KBM-7 (cell line): ENCODE data around the gene B3GNT4.
"Not testable (repeated sequence)": the region's sequence is repeated elsewhere in the genome, so short reads cannot be mapped to it uniquely, and the experiment has no call there.

Experiments used
- DNase-seq: peaks from one replicate; pipeline ENCODE4 v3.0.0-alpha.2; 2015
- in situ Hi-C: fragments of 300-500 bp; cut with MboI; formaldehyde crosslinking; loops from 2 replicates; pipeline ENCODE4 v1.14.3; 2020; ENCODE audit warnings: low sequenced_read_pairs, low pct_unique_long_range_greater_than_20kb, mixed read lengths

The B3GNT4 gene

GRCh38 chr12:122185494-122186082 is 17.9 kb upstream of the B3GNT4 start:
- no peak for DNase-seq
- in situ Hi-C loops = no loop called here

DNA sequence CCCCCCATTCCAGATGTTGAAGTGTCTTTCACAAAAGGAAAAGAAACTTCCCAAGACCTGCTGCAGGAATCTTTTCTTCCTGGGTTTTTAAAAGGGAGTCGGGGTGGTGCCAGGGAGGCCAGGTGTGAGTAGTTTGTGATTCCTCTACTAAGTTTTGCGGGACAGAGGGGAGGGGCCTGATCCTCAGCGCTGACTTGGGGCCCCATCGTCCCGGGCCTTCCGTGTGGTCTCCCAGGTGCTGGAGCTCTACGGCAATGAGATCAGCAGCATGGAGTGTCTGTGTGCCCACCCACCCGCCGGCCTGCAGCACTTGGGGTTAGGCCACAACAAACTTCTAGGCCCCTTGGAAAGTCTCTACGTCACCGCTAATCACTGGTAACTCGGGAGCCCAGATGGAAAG is 16.0 kb upstream of the B3GNT4 start:
- in situ Hi-C loops = no loop called here
- DNase-seq = no peak

- DNase-seq = no peak
- in situ Hi-C loops = no loop called here
Measured at GRCh38 chr12:122189626-122190475, 13.7 kb upstream of the B3GNT4 start.

GRCh38 chr12:122190842-122191668 is 12.5 kb upstream of the B3GNT4 start:
- peak; percentile 80 for DNase-seq
- in situ Hi-C loops = no loop called here

- DNase-seq = no peak
- in situ Hi-C loops = no loop called here
Measured at GRCh38 chr12:122192441-122192840, 11.1 kb upstream of the B3GNT4 start.

- in situ Hi-C loops = no loop called here
- DNase-seq = no peak
Measured at GRCh38 chr12:122194804-122195203, 8.7 kb upstream of the B3GNT4 start.

- in situ Hi-C loops = no loop called here
- DNase-seq = no peak
Measured at GRCh38 chr12:122195405-122195804, 8.1 kb upstream of the B3GNT4 start.

DNA sequence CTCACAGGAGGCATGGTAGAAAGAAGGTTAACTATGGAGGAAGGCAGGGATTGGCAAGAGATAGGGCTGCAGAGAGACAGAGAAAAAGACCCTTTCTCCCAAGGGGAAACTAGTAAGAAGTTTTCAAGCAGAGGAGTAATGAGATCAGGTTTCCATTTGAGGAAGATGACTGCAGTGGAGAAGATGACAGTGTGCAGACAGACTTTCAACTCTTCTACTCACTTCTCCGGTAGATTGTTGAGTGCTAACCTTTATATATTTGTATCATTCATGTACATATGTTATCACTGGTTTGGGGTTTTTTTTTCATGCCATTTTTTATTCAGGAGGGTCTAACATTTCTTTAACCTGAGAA is 5.9 kb upstream of the B3GNT4 start:
- in situ Hi-C loops = no loop called here
- peak; percentile 37 for DNase-seq

DNA sequence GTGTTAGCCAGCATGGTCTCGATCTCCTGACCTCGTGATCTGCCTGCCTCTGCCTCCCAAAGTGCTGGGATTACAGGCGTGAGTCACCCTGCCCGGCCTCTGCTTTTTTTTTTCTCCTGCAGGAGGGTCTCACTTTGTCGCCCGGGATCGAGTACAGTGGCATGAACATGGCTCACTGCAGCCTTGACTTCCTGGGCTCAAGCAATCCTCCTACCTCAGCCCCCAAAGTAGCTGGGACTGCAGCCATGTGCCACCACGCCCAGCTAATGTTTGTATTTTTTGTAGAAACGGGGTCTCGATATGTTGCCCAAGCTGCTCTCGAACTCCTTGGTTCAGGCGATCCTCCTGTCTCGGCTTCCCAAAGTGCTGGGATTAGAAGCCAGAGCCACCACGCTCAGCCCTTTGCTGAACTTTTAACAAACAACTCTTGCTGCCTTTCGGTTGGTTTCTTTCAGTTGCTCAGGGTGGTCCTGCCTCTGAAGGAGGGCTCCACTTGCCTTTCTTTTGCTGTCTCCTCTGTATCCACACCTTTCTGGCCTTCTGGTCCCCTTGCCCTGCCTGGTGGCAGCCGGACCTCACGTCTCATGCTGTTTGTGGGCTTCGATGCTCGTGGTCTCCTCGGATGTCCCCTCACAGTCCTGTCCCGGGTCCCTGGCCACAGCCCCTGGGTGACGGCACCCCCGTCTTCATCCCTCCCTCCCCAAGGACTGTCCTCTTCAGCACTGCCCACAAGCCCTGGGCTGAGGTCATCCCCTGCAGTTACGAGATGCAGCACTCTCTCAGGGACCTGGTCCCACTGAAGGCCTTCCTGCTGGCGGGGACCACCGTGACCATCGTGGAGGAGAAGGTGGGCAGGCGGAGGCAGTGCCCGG is 3.8 kb upstream of the B3GNT4 start:
- no peak for DNase-seq
- in situ Hi-C loops = no loop called here

DNA sequence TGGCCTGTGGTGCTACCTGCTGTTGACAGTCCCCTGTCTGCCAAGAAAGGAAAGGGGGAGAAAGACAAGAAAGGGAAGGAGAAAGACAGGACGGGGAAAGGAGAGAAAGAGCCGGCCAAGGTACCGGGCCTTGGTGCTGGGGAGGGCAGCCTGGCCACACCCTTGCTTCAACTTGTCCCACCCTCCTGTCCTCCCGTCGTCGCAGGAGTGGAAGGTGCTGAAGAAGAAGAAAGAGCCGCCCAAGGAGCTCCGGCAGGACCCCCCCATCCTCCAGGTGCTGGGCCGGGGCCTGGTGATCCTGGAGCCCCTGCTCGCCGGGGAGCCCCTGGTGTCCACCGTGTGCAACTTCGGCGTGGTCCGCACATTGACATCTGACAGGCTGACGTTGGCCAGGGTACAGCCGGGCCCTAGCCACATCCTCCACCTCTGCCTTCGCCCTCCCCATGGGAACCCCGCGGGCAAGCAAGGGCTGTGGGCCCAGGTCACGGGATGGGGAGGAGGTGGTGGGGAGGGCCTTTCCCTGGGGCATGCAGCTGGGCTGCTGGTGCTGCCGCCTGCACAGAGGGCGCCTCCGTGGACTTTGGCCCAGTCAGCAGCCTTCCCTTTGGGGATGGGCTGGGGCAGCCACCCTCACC is 2.9 kb upstream of the B3GNT4 start:
- in situ Hi-C loops = no loop called here
- DNase-seq = no peak

DNA sequence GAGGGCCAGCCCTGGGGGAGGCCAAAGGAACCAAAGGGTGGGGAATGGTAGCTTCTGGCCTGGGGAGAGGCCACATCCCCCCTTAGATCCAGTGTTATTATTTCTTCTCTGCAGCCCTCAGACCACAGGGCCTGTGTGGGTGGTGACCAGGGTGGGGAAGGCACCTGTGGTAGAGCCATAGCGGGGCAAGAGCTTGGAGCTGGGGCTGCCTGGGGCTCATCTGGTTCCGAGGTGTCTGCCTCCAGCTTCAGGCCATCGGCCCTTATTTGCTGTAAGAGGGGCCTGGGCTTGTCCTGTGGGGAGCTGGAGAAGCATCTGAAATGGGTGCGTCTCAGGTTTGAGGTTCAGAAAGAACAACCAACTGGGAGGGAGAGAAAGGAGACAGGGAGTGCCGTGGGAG is 2.1 kb upstream of the B3GNT4 start:
- in situ Hi-C loops = no loop called here
- DNase-seq = no peak

DNA sequence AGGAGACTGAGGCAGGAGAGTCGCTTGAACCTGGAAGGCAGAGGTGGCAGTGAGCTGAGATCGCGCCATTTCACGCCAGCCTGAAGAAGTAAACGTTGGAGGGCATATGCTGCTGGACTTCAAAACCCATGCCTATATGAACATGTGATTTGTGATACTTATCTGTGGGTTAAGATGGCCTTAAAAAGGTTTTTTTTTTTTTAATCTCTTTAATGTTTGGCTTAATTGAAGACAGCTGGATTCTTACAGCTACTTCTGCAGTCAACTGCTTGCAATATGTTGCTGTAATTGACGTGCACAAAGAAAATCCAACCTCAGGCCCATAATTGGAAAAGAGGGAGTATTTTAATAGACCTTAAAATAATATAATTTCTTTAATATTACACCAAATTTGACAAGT is 1.5 kb upstream of the B3GNT4 start:
- in situ Hi-C loops = no loop called here
- no peak for DNase-seq

GRCh38 chr12:122202811-122203210 is 698 bp upstream of the B3GNT4 start:
- DNase-seq, in situ Hi-C loops: not testable (repeated sequence)

DNA sequence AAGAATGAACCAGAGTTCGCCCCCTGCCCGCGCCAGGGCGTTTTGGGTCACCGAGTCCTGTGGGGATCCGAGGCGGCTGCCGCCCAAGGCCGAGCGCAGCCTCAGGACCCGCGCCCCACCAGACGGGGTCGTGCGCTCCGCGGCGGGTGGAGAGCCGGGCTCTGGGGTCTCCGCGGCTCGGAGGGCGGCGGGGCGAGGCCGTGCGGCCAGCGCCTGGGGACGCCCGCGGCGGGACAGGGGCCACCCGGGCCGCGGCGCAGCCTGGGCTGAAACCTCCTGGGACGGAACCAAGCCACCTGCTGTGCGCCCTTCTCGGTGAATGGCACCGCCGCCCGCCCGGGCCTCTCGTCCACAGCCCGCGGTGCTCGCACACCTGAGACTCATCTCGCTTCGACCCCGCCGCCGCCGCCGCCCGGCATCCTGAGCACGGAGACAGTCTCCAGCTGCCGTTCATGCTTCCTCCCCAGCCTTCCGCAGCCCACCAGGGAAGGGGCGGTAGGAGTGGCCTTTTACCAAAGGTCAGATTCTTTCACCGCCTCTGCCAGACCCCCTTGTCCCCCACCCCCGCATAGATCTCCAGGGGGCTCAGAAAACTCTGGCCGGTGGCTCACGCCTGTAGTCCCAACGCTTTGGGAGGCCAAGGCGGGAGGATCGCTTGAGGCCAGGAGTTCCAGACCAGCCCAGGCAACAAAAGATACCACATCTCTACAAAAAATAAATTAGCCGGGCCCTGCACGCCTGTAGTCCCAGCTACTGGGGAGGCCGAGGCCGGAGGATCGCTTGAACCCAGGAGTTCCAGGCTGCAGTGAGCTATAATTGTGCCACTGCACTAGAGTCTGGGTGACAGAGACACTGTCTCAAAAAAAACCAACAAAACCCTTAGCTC is 901 bp downstream of the B3GNT4 start:
- no peak for DNase-seq
- in situ Hi-C loops = no loop called here

DNA sequence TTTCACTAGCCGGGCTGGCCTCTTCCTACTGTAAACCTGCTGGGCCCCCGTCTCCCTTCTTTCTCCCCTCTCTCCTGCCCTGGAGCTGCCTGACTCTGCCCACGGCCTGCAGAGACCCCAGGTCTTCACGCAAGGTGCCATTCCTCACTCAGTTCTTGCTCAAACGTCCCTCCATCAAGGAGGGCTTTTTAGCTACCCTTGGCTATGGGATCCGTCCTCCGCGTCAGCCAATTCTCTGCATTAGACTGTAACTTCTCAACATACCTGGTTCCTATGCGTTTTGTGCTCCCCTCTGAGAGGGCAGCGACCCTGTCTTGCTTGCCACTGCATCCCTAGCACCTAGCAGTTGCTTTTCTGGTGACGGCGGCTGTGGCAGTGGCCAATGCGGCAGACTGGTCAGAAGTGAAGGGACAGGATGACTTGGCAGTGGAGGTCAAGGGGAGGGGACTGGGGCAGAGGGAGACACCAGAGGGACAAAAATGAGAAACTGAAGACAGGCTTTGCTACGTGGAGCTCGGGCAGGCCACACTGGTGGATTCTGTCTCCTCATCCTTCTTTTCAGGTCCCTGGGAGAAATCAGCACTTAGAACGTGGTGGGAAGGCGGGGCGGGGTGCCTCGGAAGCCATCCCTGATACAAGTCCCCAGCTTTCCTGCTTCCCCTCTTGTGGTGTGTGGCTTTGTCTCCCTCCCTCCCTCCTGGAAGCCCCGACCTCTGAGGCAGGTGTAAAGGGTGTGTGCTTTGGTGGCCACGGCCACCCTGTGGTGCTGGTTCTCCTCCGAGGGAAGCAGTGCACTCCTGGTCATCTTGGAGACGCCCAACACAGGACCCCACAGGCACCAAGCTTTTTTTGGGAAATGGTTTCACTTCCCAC is 1.8 kb downstream of the B3GNT4 start:
- in situ Hi-C loops = no loop called here
- DNase-seq = no peak

GRCh38 chr12:122206111-122206881 is 2.8 kb downstream of the B3GNT4 start:
- in situ Hi-C loops = no loop called here

More at GRCh38 chr12:122206111-122206881, 2.8 kb downstream of the B3GNT4 start:
- no peak for DNase-seq
